C4-2B (cell line): ENCODE results near the gene MAP3K20.

ENCODE experiments used
- H3K27ac ChIP-seq: fragments of 450-650 bp; 2 replicates; pipeline ENCODE4 v1.5.1; 2017
- CTCF ChIP-seq: fragments of 450-650 bp; conservative IDR thresholded peaks from 2 replicates; pipeline ENCODE4 v1.5.1; 2017; ENCODE audit warnings: mild to moderate bottlenecking
- ZFX ChIP-seq: fragments of 450-650 bp; IDR thresholded peaks from 2 replicates; pipeline ENCODE4 v1.6.1; 2017

Gene MAP3K20

DNA sequence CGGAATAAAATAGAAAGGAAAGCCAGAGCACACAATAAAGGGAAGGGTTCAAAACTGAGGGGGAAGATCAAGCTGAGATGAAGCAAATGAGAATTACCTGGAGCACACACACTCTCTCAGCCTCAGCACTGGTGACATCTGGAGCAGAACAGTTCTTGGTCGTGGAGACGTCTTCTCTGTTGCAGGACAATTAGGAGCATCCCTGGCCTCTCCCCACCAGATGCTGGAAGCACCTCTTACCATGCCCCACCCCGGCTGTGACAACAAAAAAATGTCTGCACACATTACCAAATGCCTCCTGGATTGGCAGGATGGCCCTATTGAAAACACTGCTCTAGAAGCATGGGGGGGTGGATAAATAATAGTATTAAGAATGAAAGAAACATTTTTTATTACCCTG, 43.6 kb upstream of the MAP3K20 start:
- TF ChIP-seq ZFX (no peak), CTCF (no peak)
- H3K27ac ChIP-seq = no peak overlapping the region

- no peak overlapping the region for H3K27ac ChIP-seq
- TF ChIP-seq CTCF (no peak), ZFX (no peak)
Measured at GRCh38 chr2:173033084-173033483, 42.6 kb upstream of the MAP3K20 start.

DNA sequence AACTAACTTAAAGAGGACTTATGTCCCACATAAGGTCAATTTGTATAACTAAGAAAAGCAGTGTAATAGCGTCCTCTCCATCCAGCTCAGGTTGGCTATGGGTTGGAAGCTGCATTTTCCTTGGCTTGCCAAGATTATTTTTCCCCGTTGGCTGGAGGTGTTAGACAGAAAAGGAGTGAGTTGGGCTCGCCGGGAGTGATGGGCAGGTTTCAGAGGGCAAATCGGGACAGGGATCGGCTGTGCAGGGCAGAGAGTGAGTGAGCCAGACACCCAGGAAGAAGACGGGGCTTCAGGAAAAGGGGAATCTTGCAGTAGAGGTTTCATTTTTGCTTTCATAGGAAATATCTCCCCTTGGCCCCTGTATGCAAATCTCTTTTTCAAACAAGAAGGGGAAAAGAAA, 41.5 kb upstream of the MAP3K20 start:
- no peak overlapping the region for H3K27ac ChIP-seq
- TF ChIP-seq CTCF (no peak), ZFX (no peak)

DNA sequence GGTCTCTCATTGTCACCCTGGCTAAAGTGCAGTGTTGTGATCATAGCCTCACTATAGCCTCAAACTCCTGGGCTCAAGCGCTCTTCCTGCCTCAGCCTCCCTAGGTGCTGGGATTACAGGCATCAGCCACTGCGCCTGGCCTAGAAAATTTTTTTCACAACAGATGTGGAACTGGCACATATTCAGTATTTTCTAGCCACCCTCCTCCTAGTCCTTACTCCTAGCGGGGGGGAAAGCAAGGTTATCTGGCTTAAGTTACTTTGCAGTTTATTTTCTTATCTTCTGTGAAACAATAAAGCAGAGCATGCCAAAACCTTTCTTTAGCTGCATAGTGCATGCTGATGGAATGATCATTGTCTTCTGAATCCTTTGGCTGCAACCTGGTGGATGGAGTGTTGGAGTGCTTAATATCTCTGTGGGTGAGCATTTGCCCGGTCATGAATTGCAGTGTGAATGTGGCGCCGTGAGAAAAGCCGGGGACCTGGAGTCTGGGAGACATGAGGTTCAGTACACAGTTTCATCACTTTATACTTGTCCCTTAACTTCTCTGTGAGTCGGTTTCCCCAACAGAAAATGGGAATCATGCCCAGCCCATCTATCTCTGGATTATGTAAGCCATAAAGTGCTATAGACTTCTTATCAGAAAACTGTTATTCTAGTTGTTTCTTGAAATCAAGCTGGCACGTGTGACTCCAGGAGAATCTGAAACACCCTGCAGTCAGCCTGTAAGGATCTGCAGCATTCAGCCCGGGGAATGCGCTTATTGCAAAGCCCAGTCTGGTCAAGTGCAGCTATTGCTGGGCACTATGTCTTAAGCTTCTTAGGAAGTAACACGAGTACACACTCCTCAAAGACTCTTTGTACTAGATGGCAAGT, 38.2 kb upstream of the MAP3K20 start:
- TF ChIP-seq ZFX (no peak), CTCF (no peak)
- H3K27ac ChIP-seq = peak overlapping the region; percentile 47; the same call in 1 of the 2 replicates

DNA sequence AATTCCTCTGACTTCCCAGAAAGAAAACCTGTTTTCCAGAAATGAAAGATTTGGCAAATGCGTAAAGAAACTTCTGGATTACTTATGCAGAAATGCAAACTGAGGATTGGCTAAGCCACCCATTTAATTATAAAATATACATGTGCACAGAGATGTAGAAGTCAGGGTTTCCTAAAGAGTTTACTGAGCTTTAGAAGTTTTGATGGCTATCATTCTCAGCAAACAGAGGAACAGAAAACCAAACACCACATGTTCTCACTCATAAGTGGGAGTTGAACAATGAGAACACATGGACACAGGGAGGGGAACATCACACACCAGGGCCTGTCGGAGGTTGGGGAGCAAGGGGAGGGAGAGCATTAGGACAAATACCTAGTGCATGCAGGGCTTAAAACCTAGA, 37.4 kb upstream of the MAP3K20 start:
- H3K27ac ChIP-seq = peak overlapping the region; percentile 47; the same call in 1 of the 2 replicates

DNA sequence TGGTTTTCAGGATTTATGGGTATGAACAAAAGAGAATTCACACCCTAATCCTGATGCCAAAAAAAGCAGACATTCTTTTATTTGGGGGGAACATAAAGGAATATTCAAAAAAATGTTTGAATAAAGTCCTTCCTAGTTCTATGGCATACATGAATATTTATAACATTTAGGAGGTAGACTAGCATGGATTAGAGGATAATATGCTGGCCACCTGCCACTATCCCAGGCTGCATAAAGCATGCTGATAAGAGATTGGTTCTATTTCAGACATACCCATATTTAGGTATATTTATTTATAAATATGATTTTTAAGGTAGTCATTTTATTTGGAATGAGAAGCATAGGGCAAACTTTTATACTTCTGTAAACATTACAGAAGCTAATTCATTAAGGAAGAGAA, 34.9 kb upstream of the MAP3K20 start:
- TF ChIP-seq ZFX = no peak
- no peak for TF ChIP-seq CTCF

GRCh38 chr2:173043476-173043875, 32.2 kb upstream of the MAP3K20 start:
- H3K27ac ChIP-seq = no peak overlapping the region
- TF ChIP-seq CTCF = no peak
- no peak for TF ChIP-seq ZFX

More for the DNA sequence above, 34.9 kb upstream of the MAP3K20 start:
- H3K27ac ChIP-seq = no peak overlapping the region
